CD4-positive, alpha-beta T cell treated with Interleukin-12 subunit alpha and Interleukin-12 subunit beta, for 1 hour (primary cell): ENCODE data around the gene IFNA6.
"Not testable (repeated sequence)": the region's sequence is repeated elsewhere in the genome, so short reads cannot be mapped to it uniquely, and the experiment has no call there.

Experiments
- DNase-seq: peaks from one replicate; pipeline ENCODE4 v3.0.0-alpha.2; 2020

The IFNA6 gene

GRCh38 chr9:21350787-21351186 is at the start of gene IFNA6:
Gene IFNA6, minus strand, starts transcription at chr9:21350887. Its CDS starts 0 bp downstream, at chr9:21350887.
- no peak for DNase-seq

GRCh38 chr9:21399956-21400355 is 49.3 kb upstream of the IFNA6 start:
- no peak for DNase-seq

GRCh38 chr9:21398955-21399489 is 48.3 kb upstream of the IFNA6 start:
- no peak for DNase-seq

GRCh38 chr9:21395778-21396717 is 45.4 kb upstream of the IFNA6 start:
- DNase-seq: peak; percentile 55

GRCh38 chr9:21392270-21392669 is 41.6 kb upstream of the IFNA6 start:
- no peak for DNase-seq

GRCh38 chr9:21385131-21385670 is 34.5 kb upstream of the IFNA6 start, which contains the start of gene IFNA2:
Gene IFNA2, minus strand, starts transcription at chr9:21385398. Its CDS starts 69 bp downstream, at chr9:21385329.
- no peak for DNase-seq

GRCh38 chr9:21383627-21384026 is 32.9 kb upstream of the IFNA6 start:
- DNase-seq: no peak

GRCh38 chr9:21381448-21382339 is 31.0 kb upstream of the IFNA6 start:
- DNase-seq: peak; percentile 22

- not testable (repeated sequence) for DNase-seq
These were observed 20.8 kb upstream of the IFNA6 start for GRCh38 chr9:21371467-21371866.

GRCh38 chr9:21367957-21368356 is 17.3 kb upstream of the IFNA6 start, which contains the start of gene IFNA13:
Gene IFNA13, minus strand, starts transcription at chr9:21368057. Its CDS starts 47 bp downstream, at chr9:21368010.
- DNase-seq: no peak

- not testable (repeated sequence) for DNase-seq
These were observed 16.5 kb upstream of the IFNA6 start for GRCh38 chr9:21367169-21367568.

- DNase-seq: no peak
These were observed 11.6 kb upstream of the IFNA6 start for GRCh38 chr9:21362287-21362686.

- DNase-seq: peak; percentile 15
These were observed 7.1 kb upstream of the IFNA6 start for GRCh38 chr9:21357479-21358460.

GRCh38 chr9:21348430-21348970 is 2.2 kb downstream of the IFNA6 start:
- no peak for DNase-seq

- no peak for DNase-seq
These were observed 10.0 kb downstream of the IFNA6 start for GRCh38 chr9:21340735-21341134.

- DNase-seq: no peak
These were observed 14.2 kb downstream of the IFNA6 start for GRCh38 chr9:21336457-21336856.

GRCh38 chr9:21334701-21335632 is 15.7 kb downstream of the IFNA6 start, which contains the start of gene KLHL9:
Gene KLHL9, minus strand, starts transcription at chr9:21335404. Its CDS starts 545 bp downstream, at chr9:21334859.
- peak; percentile 89 for DNase-seq

- no peak for DNase-seq
These were observed 17.5 kb downstream of the IFNA6 start for GRCh38 chr9:21333226-21333625.

- no peak for DNase-seq
These were observed 18.8 kb downstream of the IFNA6 start for GRCh38 chr9:21331676-21332402.
